GM12864 (cell line): Measurements from ENCODE around the gene SRC.

Experiments
- DNase-seq: peaks from one replicate; pipeline ENCODE4 v3.0.0-alpha.2; 2011; ENCODE audit warnings: low read depth
- H3K4me3 ChIP-seq: 2 replicates; pipeline ENCODE4 v1.5.1; 2011; ENCODE audit warnings: mild to moderate bottlenecking, low read depth, low read length, control low read depth
- TF ChIP-seq, protein P1 (sequence below): IDR thresholded peaks from 2 replicates; pipeline ENCODE4 v1.5.1; 2011; ENCODE audit warnings: low read depth, mild to moderate bottlenecking, moderate library complexity, low read length, control low read depth, inconsistent platforms; ENCODE audit errors: missing control alignments

Gene SRC

DNA sequence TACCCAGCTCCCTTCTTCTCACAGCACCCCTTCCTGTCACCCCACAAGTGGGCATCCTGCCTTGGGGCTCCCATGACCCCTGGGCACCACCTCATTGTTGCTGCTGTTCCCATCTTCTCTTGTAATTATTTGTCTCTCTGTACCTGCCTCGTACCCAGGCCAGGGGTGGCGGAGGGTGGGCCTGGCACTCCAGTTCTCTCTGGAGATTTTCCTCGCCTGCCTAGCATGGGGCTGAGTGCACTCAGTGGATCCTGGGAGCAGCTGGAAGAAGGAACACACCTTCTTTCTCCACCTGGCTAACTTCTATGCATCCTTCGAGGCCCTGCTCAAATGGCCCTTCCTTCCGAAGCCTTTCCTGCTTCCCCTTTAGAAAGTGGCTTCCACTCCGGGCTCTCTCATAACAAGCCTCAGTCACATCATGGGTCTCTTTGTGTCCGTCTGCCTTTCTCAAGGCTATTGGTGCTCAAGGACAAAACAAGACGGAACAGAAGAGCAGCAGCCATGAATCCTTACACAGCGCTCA, 79.2 kb downstream of the SRC start:
- no peak for DNase-seq
- no peak overlapping the region for H3K4me3 ChIP-seq
- TF ChIP-seq, protein P1, sequence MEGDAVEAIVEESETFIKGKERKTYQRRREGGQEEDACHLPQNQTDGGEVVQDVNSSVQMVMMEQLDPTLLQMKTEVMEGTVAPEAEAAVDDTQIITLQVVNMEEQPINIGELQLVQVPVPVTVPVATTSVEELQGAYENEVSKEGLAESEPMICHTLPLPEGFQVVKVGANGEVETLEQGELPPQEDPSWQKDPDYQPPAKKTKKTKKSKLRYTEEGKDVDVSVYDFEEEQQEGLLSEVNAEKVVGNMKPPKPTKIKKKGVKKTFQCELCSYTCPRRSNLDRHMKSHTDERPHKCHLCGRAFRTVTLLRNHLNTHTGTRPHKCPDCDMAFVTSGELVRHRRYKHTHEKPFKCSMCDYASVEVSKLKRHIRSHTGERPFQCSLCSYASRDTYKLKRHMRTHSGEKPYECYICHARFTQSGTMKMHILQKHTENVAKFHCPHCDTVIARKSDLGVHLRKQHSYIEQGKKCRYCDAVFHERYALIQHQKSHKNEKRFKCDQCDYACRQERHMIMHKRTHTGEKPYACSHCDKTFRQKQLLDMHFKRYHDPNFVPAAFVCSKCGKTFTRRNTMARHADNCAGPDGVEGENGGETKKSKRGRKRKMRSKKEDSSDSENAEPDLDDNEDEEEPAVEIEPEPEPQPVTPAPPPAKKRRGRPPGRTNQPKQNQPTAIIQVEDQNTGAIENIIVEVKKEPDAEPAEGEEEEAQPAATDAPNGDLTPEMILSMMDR = no peak

- DNase-seq = no peak
- TF ChIP-seq, protein P1 = no peak
Measured at GRCh38 chr20:37426106-37426505, 80.2 kb downstream of the SRC start.

DNA sequence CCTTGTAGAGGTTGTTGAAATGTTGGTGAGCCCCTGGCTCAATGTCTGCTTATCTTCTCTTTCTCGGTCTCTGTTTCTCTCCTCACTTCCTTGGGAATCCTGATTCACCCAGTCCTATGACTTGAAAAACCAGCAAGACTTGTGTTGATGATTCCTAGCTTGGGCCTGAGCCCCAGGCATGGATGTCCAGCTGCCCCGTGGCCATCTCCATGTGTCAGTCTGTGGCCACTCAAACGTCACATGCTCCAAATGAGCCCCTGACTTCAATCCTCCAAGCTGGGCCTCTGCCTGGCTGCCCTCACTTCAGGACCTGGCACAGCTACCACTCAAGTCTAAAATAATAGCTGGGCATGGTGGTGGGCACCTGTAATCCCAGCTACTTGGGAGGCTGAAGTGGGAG, 81.0 kb downstream of the SRC start:
- TF ChIP-seq, protein P1 = no peak
- H3K4me3 ChIP-seq = no peak overlapping the region
- DNase-seq = no peak

More at GRCh38 chr20:37426106-37426505, 80.2 kb downstream of the SRC start:
- no peak overlapping the region for H3K4me3 ChIP-seq

DNA sequence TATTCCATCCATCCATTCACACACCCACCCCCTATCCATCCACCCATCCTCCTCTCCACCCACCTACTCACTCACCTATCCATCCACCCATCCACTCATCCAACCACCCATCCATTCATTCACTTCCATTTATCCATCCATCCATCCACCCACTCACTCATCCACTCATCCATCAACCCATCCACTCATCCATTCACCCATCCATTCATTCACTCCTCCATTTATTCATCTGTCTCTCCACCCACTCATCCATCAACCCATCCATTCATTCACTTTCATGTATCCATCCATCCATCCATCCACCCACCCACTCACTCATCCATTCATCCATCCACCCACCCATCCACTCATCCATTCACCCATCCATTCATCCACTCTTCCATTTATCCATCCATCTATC, 84.1 kb downstream of the SRC start:
- TF ChIP-seq, protein P1 = no peak

DNA sequence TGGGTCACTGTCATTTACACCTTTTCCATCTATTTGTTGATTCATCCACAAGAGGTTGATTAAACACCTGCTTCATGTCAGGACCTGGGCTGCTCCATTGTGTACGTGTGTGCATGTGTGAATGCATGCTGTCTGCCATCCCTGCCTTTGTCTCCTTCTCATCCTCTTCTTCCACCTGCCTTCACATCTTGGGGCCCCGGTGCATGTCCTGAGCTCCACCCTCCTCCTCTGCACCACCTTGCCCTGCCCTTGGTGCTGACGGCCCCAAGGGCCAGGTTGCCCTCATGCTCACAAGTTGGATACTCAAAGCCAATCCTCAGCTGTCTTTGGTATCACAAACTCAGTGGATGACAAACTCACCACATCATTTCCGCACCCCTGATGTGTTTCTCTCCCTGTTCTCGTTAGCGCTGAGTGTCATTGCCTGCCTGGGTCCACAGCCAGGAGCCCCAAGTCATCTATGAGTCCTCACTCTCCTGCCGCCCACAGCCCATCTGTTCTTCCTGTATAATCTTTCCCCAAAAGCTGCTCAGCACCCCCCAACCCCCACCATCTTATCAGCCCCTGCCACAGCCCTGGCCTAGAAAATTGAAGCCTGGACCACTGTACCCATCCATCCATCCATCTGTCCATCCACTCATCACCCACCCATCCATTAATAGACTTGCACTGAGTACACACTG, 85.0 kb downstream of the SRC start:
- DNase-seq = no peak
- TF ChIP-seq, protein P1 = no peak
- no peak overlapping the region for H3K4me3 ChIP-seq

More for the DNA sequence above, 84.1 kb downstream of the SRC start:
- no peak for DNase-seq
- no peak overlapping the region for H3K4me3 ChIP-seq

DNA sequence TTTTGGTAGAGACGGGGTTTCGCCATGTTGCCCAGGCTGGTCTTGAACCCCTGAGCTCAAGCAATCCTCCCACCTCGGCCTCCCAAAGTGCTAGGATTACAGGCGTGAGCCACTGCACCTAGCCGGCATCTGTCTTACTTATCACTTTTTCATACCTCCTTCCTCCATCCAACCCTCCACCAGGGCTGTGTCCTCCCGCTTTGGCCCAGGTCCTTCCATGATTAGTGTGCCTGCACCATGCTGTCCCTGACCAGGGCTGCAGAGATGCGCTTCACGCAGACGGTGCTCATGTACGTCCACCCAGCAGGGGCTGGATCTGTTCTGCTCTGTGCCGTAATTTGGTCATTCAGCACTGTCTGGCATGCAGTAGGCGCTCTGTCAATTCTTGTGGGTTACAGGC, 85.8 kb downstream of the SRC start:
- DNase-seq = no peak
- no peak overlapping the region for H3K4me3 ChIP-seq
- TF ChIP-seq, protein P1 = no peak

- TF ChIP-seq, protein P1 = no peak
- no peak overlapping the region for H3K4me3 ChIP-seq
- no peak for DNase-seq
Measured at GRCh38 chr20:37432606-37433005, 86.7 kb downstream of the SRC start.
